SK-N-SH (cell line): Measurements from ENCODE around the gene CEP55. TPM values are rescaled to one million over a fixed set of nuclear protein-coding genes. Genes with fewer than 3 reads are reported as not detected.

Experiments used
- CTCF ChIA-PET: fragments of 300-600, 350-600 bp; formaldehyde crosslinking; extraction: SDS; loops from one replicate; lab custom pipeline; 2021; lab: Yijun Ruan, JAX
- POLR2A ChIA-PET: fragments of 350-600 bp; sonication (Branson Sonifier 250); formaldehyde crosslinking; extraction: SDS; loops from one replicate; lab custom pipeline; 2020; ENCODE audit warnings: antibody characterized with exemption, inconsistent platforms; lab: Yijun Ruan, JAX
- DNase-seq: peaks from one replicate; pipeline ENCODE4 v3.0.0; 2012
- H2AFZ ChIP-seq: fragments of 200-600 bp; sonication (generic); 2 replicates; pipeline ENCODE4 v1.8.1; 2016; ENCODE audit warnings: antibody characterized with exemption, mild to moderate bottlenecking, low read depth
- H3F3A ChIP-seq: fragments of 200-600 bp; sonication (generic); replicated peaks from 2 replicates; pipeline ENCODE3; 2016; ENCODE audit warnings: antibody characterized with exemption, mild to moderate bottlenecking; ENCODE audit not compliant: insufficient read depth
- H3K27ac ChIP-seq, 2 experiments: fragments of 200-500 bp in 1 of 2; fragments of 200-600 bp in 1 of 2; sonication (Bioruptor generic) in 1 of 2; sonication (generic), shearing (Covaris generic) in 1 of 2; 2 replicates each; pipeline versions ENCODE4 v1.5.1 to v1.6.1; 2014 to 2016; ENCODE audit warnings: low read depth in 2 of 2, inconsistent platforms in 1 of 2, low read length in 1 of 2, mild to moderate bottlenecking in 1 of 2, mixed read lengths in 1 of 2
- H3K27me3 ChIP-seq: fragments of 200-600 bp; sonication (generic), shearing (Covaris generic); 2 replicates; pipeline ENCODE4 v1.6.1; 2016; ENCODE audit warnings: mixed run types; ENCODE audit not compliant: insufficient read depth
- H3K36me3 ChIP-seq, 2 experiments: fragments of 200-500 bp in 1 of 2; fragments of 200-600 bp in 1 of 2; sonication (Bioruptor generic) in 1 of 2; sonication (generic) in 1 of 2; replicated peaks in 1 of 2; 2 replicates each; pipeline versions ENCODE3 to v1.5.1; 2014 to 2016; ENCODE audit warnings: low read length in 1 of 2, mild to moderate bottlenecking in 1 of 2; ENCODE audit not compliant: insufficient read depth in 2 of 2, control insufficient read depth in 1 of 2
- H3K4me1 ChIP-seq, 2 experiments: fragments of 200-500 bp in 1 of 2; fragments of 200-600 bp in 1 of 2; sonication (Bioruptor generic) in 1 of 2; sonication (generic), shearing (Covaris generic) in 1 of 2; 2 replicates each; pipeline versions ENCODE4 v1.5.1 to v1.6.1; 2014 to 2016; ENCODE audit warnings: low read depth in 1 of 2, low read length in 1 of 2, mixed run types in 1 of 2; ENCODE audit not compliant: insufficient read depth in 2 of 2, control insufficient read depth in 1 of 2
- H3K4me2 ChIP-seq: fragments of 200-600 bp; sonication (generic), shearing (Covaris generic); 2 replicates; pipeline ENCODE4 v1.6.1; 2017; ENCODE audit warnings: mixed run types
- H3K4me3 ChIP-seq, 2 experiments: fragments of 200-500 bp in 1 of 2; fragments of 200-600 bp in 1 of 2; sonication (Bioruptor generic) in 1 of 2; sonication (generic), shearing (Covaris generic) in 1 of 2; 2 replicates each; pipeline versions ENCODE4 v1.5.1 to v1.8.1; 2014 to 2016; ENCODE audit warnings: low read depth in 2 of 2, inconsistent platforms in 1 of 2, low read length in 1 of 2, mild to moderate bottlenecking in 1 of 2, mixed read lengths in 1 of 2, moderate library complexity in 1 of 2
- H3K79me2 ChIP-seq: fragments of 200-600 bp; sonication (generic); 2 replicates; pipeline ENCODE4 v1.8.1; 2017; ENCODE audit warnings: mild to moderate bottlenecking; ENCODE audit not compliant: insufficient read depth
- H3K9ac ChIP-seq: fragments of 200-600 bp; sonication (generic); 2 replicates; pipeline ENCODE4 v1.6.1; 2017; ENCODE audit warnings: mixed run types
- H3K9me2 ChIP-seq: fragments of 200-600 bp; sonication (generic); 2 replicates; pipeline ENCODE4 v1.6.1; 2017; ENCODE audit warnings: mixed run types
- H3K9me3 ChIP-seq: fragments of 200-600 bp; sonication (generic); 2 replicates; pipeline ENCODE4 v1.6.1; 2017; ENCODE audit warnings: mixed run types, mild to moderate bottlenecking, moderate library complexity
- H4K20me1 ChIP-seq: fragments of 200-600 bp; sonication (generic); 2 replicates; pipeline ENCODE4 v1.6.1; 2017; ENCODE audit warnings: mild to moderate bottlenecking, mixed run types; ENCODE audit not compliant: insufficient read depth
- ELF1 ChIP-seq: IDR thresholded peaks from 2 replicates; pipeline ENCODE4 v1.4.0; 2012
- EP300 ChIP-seq, 2 experiments: IDR thresholded peaks; 2 replicates each; pipeline versions ENCODE4 v1.4.0 to v1.6.1; 2012; ENCODE audit warnings: borderline replicate concordance in 1 of 2, low read depth in 1 of 2, low read length in 1 of 2
- FOXJ3 ChIP-seq: sonication (generic); formaldehyde crosslinking; IDR thresholded peaks from 2 replicates; pipeline ENCODE4 v1.5.1; 2020; ENCODE audit warnings: mild to moderate bottlenecking, missing genetic modification reagents
- FOXM1 ChIP-seq: IDR thresholded peaks from 2 replicates; pipeline ENCODE4 v1.4.0; 2012; ENCODE audit warnings: low read depth, mild to moderate bottlenecking
- GABPA ChIP-seq: IDR thresholded peaks from 2 replicates; pipeline ENCODE4 v1.4.0; 2012; ENCODE audit warnings: low read depth, mild to moderate bottlenecking
- GATA2 ChIP-seq: sonication (generic); formaldehyde crosslinking; IDR thresholded peaks from 2 replicates; pipeline ENCODE4 v1.5.0; 2020; ENCODE audit warnings: mild to moderate bottlenecking, missing genetic modification reagents
- IRF3 ChIP-seq: fragments of 150-350 bp; IDR thresholded peaks from 2 replicates; pipeline ENCODE4 v1.6.1; 2016; ENCODE audit warnings: mild to moderate bottlenecking, low read depth, low read length
- JUND ChIP-seq: IDR thresholded peaks from 2 replicates; pipeline ENCODE4 v1.4.0; 2012
- MXI1 ChIP-seq: IDR thresholded peaks from 2 replicates; pipeline ENCODE4 v1.6.1; 2012; ENCODE audit warnings: mild to moderate bottlenecking, low read depth, low read length, improper control_type of control experiment
- NFIC ChIP-seq: IDR thresholded peaks from 2 replicates; pipeline ENCODE4 v1.4.0; 2012; ENCODE audit warnings: borderline replicate concordance
- PBX3 ChIP-seq: IDR thresholded peaks from 2 replicates; pipeline ENCODE4; 2012
- POLR2AphosphoS5 ChIP-seq: IDR thresholded peaks from 2 replicates; pipeline ENCODE4 v1.6.1; 2012; ENCODE audit warnings: low read depth, low read length
- REST ChIP-seq: IDR thresholded peaks from 2 replicates; pipeline ENCODE4 v1.6.1; 2012; ENCODE audit warnings: mild to moderate bottlenecking, low read depth, low read length, moderate library complexity
- SIN3A ChIP-seq: IDR thresholded peaks from 2 replicates; pipeline ENCODE4 v1.6.1; 2012; ENCODE audit warnings: low read depth, mild to moderate bottlenecking, low read length, moderate library complexity, borderline replicate concordance
- TCF12 ChIP-seq: IDR thresholded peaks from 2 replicates; pipeline ENCODE4 v1.4.0; 2012
- TEAD4 ChIP-seq: IDR thresholded peaks from 2 replicates; pipeline ENCODE4 v1.4.0; 2012; ENCODE audit warnings: mild to moderate bottlenecking, borderline replicate concordance; ENCODE audit not compliant: insufficient read depth
- USF1 ChIP-seq: IDR thresholded peaks from 2 replicates; pipeline ENCODE4 v1.4.0; 2012; ENCODE audit warnings: low read depth, borderline replicate concordance
- ZBTB33 ChIP-seq: IDR thresholded peaks from 2 replicates; pipeline ENCODE4 v1.4.0; 2012; ENCODE audit warnings: low read depth, borderline replicate concordance
- WGBS: methylation state at CpG from one replicate; pipeline ENCODE4 v1.1.6; 2017; ENCODE audit warnings: low lambda C conversion rate; 5-methylcytosine and 5-hydroxymethylcytosine counted together
- polyA plus RNA-seq, 3 experiments: library from polyadenylated mRNA; depleted of rRNA; stranded (reverse); fragments of >200 nt; gene quantifications; 2 replicates each; pipeline ENCODE4 v1.2.3, GENCODE V29; 2012

Gene CEP55
- polyA plus RNA-seq, 1 of the 3 experiments (the other 2 are of a cell fraction): 9.8 TPM

GRCh38 chr10:93495654-93496321, 624 bp upstream of the CEP55 start:
- WGBS: 6% methylated on average over 26 of the region's 28 CpGs
- POLR2A ChIA-PET: no interaction called here
- Histone ChIP-seq H3K9me2 (no peaks in the 10 kb centered on the region), H3K79me2 (peaks cover 43% of the 10 kb centered on the region), H2AFZ (peak overlapping the region; percentile 98), H3K4me2 (peak overlapping the region; percentile 87), H3K9me3 (no peaks in the 10 kb centered on the region), H4K20me1 (no peaks in the 10 kb centered on the region), H3K36me3 (peaks cover 0 to 3% of the 10 kb centered on the region in 2 experiments), H3K4me1 (no peaks in the 10 kb centered on the region; a peak in 2 of 4 replicates), H3K27me3 (no peaks in the 10 kb centered on the region), H3F3A (no peaks in the 10 kb centered on the region), H3K4me3 (peak overlapping the region; percentile 81 to 82), H3K27ac (peak overlapping the region; percentile 44 to 54; a peak in 3 of 4 replicates), H3K9ac (peak overlapping the region; percentile 70)
- CTCF ChIA-PET: interaction anchor here (0.5 to 4.0 kb wide), 5 partner anchors 13 to 363 kb away, joined by 3 to 25 read pairs (median 3); partner anchors contain the start of gene MYOF
- peak; percentile 44 for DNase-seq
- TF ChIP-seq NFIC (peak; percentile 22; the same call in 1 of the 2 replicates), GATA2 (no peak), MXI1 (0 out of 2 replicates have a peak, but pooled peaks have one; percentile 21), EP300 (IDR thresholded peaks at IDR 0.05; ENCODE audit: borderline replicate concordance in 1 of 2, low read depth in 1 of 2, low read length in 1 of 2) (no peak)

GRCh38 chr10:93498166-93498565, 1.8 kb downstream of the CEP55 start:
- WGBS: 88% methylated on average over 5 of the region's 5 CpGs
- H3K9me2 ChIP-seq: no peaks in the 10 kb centered on the region
- TF ChIP-seq FOXJ3 (CRISPR knock-in tag): no peak
- TF ChIP-seq FOXM1: no peak
- TF ChIP-seq EP300 (IDR thresholded peaks at IDR 0.05; ENCODE audit: borderline replicate concordance in 1 of 2, low read depth in 1 of 2, low read length in 1 of 2): no peak
- TF ChIP-seq GABPA: no peak
- no peak for TF ChIP-seq PBX3
- TF ChIP-seq SIN3A: no peak
- TF ChIP-seq ELF1: no peak
- no peak for TF ChIP-seq USF1
- TF ChIP-seq POLR2AphosphoS5: no peak
- no peak for TF ChIP-seq TCF12
- no peak for TF ChIP-seq IRF3
- TF ChIP-seq JUND: no peak
- no peak for TF ChIP-seq REST
- TF ChIP-seq TEAD4: no peak
- no peak for TF ChIP-seq GATA2
- no peak for TF ChIP-seq ZBTB33
- TF ChIP-seq, all 33 proteins: peak for 0
- Histone ChIP-seq H3K36me3 (peaks cover 3% of the 10 kb centered on the region in 2 experiments), H3K4me2 (peak overlapping the region; percentile 87; the same call in 1 of the 2 replicates), H4K20me1 (no peaks in the 10 kb centered on the region), H3K27me3 (no peaks in the 10 kb centered on the region), H3K4me1 (peaks cover 0 to 4% of the 10 kb centered on the region in 2 experiments; a peak in 3 of 4 replicates), H3K4me3 (0 out of 4 replicates have a peak overlapping the region, but pooled peaks of 1 of the 2 experiments have one; percentile 81), H3K79me2 (peaks cover 64% of the 10 kb centered on the region), H2AFZ (no peak overlapping the region), H3K27ac (no peak overlapping the region), H3K9me3 (no peaks in the 10 kb centered on the region), H3K9ac (no peak overlapping the region), H3F3A (no peaks in the 10 kb centered on the region)
- no peak for DNase-seq
- ChIA-PET CTCF (interaction anchor here (1.0 kb wide), 1 partner anchor 16 kb away, joined by 3 read pairs; no protein-coding TSS in a partner anchor), POLR2A (no interaction called here)
